Gastroesophageal sphincter (tissue), 3 donors: ENCODE results near the gene MRO.
"Not testable (repeated sequence)": the region's sequence is repeated elsewhere in the genome, so short reads cannot be mapped to it uniquely, and the experiment has no call there.

Experiments
- POLR2A ChIP-seq, 2 donors: fragments of 450-650 bp; IDR thresholded peaks; one replicate each; pipeline ENCODE4 v1.6.1; 2017; ENCODE audit warnings: antibody characterized with exemption in 2 of 2, mild to moderate bottlenecking in 2 of 2, moderate library complexity in 1 of 2
- TF ChIP-seq, protein P1 (sequence below), 4 experiments: fragments of 200-600 bp in 2 of 4; fragments of 450-650 bp in 2 of 4; sonication (generic) in 1 of 4; IDR thresholded peaks; one replicate each; pipeline ENCODE4 v1.5.1; 2017 to 2019; ENCODE audit warnings: antibody characterized with exemption in 4 of 4, mild to moderate bottlenecking in 2 of 4, moderate library complexity in 2 of 4

DNA sequence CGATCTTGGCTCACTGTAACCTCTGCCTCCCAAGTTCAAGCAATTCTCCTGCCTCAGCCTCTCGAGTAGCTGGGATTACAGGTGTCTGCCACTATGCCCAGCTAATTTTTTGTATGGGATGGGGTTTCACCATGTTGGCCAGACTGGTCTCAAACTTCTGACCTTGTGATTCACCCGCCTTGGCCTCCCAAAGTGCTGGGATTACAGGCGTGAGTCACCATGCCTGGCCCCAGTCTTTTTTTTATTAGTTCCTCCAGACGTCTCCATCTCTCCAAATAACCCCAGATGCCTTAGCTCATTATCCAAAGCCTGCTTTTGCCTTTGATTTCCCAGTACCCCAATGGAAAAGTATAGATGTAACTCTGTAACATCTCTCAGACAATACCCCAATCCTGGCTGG is 37.4 kb upstream of the MRO start:
- TF ChIP-seq POLR2A (IDR thresholded peaks at IDR 0.05), result not testable (repeated sequence)
- TF ChIP-seq, protein P1, sequence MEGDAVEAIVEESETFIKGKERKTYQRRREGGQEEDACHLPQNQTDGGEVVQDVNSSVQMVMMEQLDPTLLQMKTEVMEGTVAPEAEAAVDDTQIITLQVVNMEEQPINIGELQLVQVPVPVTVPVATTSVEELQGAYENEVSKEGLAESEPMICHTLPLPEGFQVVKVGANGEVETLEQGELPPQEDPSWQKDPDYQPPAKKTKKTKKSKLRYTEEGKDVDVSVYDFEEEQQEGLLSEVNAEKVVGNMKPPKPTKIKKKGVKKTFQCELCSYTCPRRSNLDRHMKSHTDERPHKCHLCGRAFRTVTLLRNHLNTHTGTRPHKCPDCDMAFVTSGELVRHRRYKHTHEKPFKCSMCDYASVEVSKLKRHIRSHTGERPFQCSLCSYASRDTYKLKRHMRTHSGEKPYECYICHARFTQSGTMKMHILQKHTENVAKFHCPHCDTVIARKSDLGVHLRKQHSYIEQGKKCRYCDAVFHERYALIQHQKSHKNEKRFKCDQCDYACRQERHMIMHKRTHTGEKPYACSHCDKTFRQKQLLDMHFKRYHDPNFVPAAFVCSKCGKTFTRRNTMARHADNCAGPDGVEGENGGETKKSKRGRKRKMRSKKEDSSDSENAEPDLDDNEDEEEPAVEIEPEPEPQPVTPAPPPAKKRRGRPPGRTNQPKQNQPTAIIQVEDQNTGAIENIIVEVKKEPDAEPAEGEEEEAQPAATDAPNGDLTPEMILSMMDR (IDR thresholded peaks at IDR 0.05), result not testable (repeated sequence)
